GM10847 (cell line): Measurements from ENCODE around the gene DMRT1.

Source experiments
- POLR2A ChIP-seq: IDR thresholded peaks from 2 replicates; pipeline ENCODE4 v1.6.1; 2011; ENCODE audit not compliant: insufficient read length; ENCODE audit errors: extremely low read depth

The DMRT1 gene

GRCh38 chr9:899440-900184, 58.1 kb downstream of the DMRT1 start:
- no peak for TF ChIP-seq POLR2A

GRCh38 chr9:903886-904285, 62.4 kb downstream of the DMRT1 start:
- no peak for TF ChIP-seq POLR2A

- no peak for TF ChIP-seq POLR2A
These were observed 64.4 kb downstream of the DMRT1 start for GRCh38 chr9:905906-906305.

GRCh38 chr9:908536-909205, 67.2 kb downstream of the DMRT1 start:
- TF ChIP-seq POLR2A, result no peak

- no peak for TF ChIP-seq POLR2A
These were observed 69.5 kb downstream of the DMRT1 start for GRCh38 chr9:911005-911404.

GRCh38 chr9:912776-913175, 71.3 kb downstream of the DMRT1 start:
- no peak for TF ChIP-seq POLR2A

- TF ChIP-seq POLR2A, result no peak
These were observed 76.2 kb downstream of the DMRT1 start for GRCh38 chr9:917730-918129.

GRCh38 chr9:920927-921326, 79.4 kb downstream of the DMRT1 start:
- no peak for TF ChIP-seq POLR2A

GRCh38 chr9:922171-922570, 80.7 kb downstream of the DMRT1 start:
- TF ChIP-seq POLR2A, result no peak

GRCh38 chr9:922731-923130, 81.2 kb downstream of the DMRT1 start:
- TF ChIP-seq POLR2A, result no peak

GRCh38 chr9:926976-927375, 85.5 kb downstream of the DMRT1 start:
- no peak for TF ChIP-seq POLR2A

- no peak for TF ChIP-seq POLR2A
These were observed 87.0 kb downstream of the DMRT1 start for GRCh38 chr9:928363-929042.

GRCh38 chr9:929719-930118, 88.2 kb downstream of the DMRT1 start:
- TF ChIP-seq POLR2A, result no peak

GRCh38 chr9:933356-933755, 91.9 kb downstream of the DMRT1 start:
- no peak for TF ChIP-seq POLR2A

- TF ChIP-seq POLR2A, result no peak
These were observed 94.0 kb downstream of the DMRT1 start for GRCh38 chr9:935348-935965.
